Omental fat pad (tissue), 4 donors: ENCODE data around the gene PUSL1. TPM values are rescaled to one million over a fixed set of nuclear protein-coding genes. Genes with fewer than 3 reads are reported as not detected.

Source experiments
- ATAC-seq: fragments of 150-250 bp; one replicate; pipeline ENCODE4 v1.9.1; 2016; ENCODE audit warnings: mild to moderate bottlenecking, moderate library complexity; ENCODE audit not compliant: low FRiP score
- DNase-seq: peaks from one replicate; pipeline ENCODE4 v3.0.0-alpha.2; 2019; ENCODE audit warnings: low spot score
- CTCF ChIP-seq, 3 donors: fragments of 450-650 bp; IDR thresholded peaks; one replicate each; pipeline ENCODE4 v1.5.1; 2016 to 2017; ENCODE audit warnings: antibody characterized with exemption in 3 of 3, mild to moderate bottlenecking in 3 of 3, moderate library complexity in 2 of 3
- total RNA-seq, 4 donors: library from RNA; depleted of rRNA; stranded (reverse); fragments of >200 nt; gene quantifications; one replicate each; pipeline ENCODE4 v1.1.0, GENCODE V29; 2016

The PUSL1 gene
- total RNA-seq, 4 donors from 2014 or later = 15.7 to 26.0 (median 17.5) TPM

DNA sequence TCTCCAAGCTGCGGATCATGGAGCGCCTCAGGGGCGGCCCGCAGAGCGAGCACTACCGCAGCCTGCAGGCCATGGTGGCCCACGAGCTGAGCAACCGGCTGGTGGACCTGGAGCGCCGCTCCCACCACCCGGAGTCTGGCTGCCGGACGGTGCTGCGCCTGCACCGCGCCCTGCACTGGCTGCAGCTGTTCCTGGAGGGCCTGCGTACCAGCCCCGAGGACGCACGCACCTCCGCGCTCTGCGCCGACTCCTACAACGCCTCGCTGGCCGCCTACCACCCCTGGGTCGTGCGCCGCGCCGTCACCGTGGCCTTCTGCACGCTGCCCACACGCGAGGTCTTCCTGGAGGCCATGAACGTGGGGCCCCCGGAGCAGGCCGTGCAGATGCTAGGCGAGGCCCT, 18.9 kb downstream of the PUSL1 start:
- TF ChIP-seq CTCF (IDR thresholded peaks at IDR 0.05) = no peak
- no peak for ATAC-seq
- DNase-seq = no peak

- ATAC-seq = no peak
- no peak for DNase-seq
- no peak for TF ChIP-seq CTCF (IDR thresholded peaks at IDR 0.05)
These were observed 19.9 kb downstream of the PUSL1 start for GRCh38 chr1:1328254-1328653.

DNA sequence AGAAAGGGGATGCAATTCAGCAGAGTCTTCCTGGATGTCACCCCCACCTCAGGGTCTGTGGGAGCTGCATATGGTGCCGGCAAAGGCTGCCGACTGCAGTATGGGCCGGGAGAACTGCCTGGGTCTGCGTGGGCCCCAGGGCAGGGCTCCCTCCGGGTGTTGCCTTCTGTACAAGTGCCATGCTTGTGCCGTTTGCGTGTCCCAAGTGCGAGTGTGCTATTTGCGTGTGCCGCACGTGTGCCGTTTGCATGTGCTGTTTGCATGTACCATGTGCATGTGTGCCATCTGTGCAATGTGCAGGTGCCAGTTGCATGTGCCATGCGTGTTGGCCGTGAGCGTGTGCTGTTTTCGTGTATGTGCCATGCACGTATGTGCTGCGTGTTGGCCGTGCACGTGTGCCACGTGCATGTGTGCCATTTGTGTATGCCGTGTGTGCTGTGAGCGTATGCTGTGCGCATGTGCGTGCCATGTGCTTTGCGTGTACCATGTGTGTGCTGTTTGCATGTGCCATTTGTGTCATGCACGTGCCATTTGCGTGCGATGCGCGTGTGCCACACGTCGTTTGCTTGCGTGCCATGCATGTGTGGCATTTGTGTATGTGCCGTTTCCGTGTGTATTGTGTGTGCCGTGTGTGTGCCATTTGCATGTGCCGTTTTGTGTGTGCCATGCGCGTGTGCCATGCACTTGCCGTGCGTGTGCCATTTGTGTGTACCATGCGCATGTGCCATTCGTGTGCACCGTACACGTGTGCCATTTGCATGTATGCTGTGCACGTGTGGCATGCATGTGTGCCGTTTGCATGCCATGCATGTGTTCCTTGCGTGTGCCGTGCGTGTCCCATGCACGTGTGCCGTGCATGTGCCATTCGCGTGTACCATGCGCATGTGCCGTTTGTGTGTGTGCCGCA, 21.2 kb downstream of the PUSL1 start:
- DNase-seq = no peak
- TF ChIP-seq CTCF (IDR thresholded peaks at IDR 0.05) = no peak
- ATAC-seq = no peak

DNA sequence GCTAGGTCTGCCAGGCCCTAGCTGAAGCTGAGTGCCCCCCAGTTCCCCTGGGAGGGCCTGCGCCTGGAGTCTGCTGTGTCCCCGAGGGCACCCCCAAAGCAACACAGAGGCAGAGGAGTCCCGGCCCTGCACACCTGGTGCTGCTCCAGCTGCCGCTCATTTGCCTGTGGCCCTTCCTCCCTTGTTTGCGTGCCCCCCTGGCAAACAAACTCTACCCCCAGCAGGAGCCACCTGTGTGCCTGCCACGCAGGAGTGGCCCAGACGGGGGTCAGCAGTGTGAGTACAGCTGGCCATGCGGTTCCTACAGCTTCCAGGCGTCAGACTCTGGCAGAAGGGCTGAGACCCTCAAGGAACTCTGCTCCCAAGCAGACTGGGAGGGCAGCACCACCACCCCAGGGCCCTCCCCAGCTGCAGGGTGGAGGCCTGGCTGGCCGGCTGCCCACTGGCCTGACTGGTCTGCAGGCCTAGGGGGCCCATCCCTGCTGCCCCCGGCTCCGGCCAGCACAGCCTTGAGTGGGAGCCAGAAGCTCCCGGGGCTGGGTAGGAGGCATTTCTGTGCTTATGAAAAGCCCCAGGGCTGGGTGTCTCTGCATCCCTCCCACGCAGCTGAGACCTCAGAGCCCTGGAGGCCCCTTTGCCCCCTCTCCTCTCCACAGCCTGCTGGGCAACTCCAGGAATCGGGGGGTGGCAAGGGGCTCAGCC, 22.1 kb downstream of the PUSL1 start:
- no peak for DNase-seq
- TF ChIP-seq CTCF (IDR thresholded peaks at IDR 0.05) = no peak
- ATAC-seq = no peak

DNA sequence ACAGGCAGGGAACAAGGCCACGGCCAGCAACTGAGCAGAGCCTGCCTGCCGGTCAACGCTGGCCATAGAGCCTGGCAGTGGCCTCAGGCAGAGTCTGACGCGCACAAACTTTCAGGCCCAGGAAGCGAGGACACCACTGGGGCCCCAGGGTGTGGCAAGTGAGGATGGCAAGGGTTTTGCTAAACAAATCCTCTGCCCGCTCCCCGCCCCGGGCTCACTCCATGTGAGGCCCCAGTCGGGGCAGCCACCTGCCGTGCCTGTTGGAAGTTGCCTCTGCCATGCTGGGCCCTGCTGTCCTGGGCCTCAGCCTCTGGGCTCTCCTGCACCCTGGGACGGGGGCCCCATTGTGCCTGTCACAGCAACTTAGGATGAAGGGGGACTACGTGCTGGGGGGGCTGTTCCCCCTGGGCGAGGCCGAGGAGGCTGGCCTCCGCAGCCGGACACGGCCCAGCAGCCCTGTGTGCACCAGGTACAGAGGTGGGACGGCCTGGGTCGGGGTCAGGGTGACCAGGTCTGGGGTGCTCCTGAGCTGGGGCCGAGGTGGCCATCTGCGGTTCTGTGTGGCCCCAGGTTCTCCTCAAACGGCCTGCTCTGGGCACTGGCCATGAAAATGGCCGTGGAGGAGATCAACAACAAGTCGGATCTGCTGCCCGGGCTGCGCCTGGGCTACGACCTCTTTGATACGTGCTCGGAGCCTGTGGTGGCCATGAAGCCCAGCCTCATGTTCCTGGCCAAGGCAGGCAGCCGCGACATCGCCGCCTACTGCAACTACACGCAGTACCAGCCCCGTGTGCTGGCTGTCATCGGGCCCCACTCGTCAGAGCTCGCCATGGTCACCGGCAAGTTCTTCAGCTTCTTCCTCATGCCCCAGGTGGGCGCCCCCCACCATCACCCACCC, 22.9 kb downstream of the PUSL1 start, which contains the start of gene TAS1R3:
Gene TAS1R3 (plus strand): TSS at position 213 of the 898 bp plus-strand sequence. CDS start 66 bp downstream, at position 279.
- TF ChIP-seq CTCF (IDR thresholded peaks at IDR 0.05) = no peak
- ATAC-seq (no peak), DNase-seq (no peak)

DNA sequence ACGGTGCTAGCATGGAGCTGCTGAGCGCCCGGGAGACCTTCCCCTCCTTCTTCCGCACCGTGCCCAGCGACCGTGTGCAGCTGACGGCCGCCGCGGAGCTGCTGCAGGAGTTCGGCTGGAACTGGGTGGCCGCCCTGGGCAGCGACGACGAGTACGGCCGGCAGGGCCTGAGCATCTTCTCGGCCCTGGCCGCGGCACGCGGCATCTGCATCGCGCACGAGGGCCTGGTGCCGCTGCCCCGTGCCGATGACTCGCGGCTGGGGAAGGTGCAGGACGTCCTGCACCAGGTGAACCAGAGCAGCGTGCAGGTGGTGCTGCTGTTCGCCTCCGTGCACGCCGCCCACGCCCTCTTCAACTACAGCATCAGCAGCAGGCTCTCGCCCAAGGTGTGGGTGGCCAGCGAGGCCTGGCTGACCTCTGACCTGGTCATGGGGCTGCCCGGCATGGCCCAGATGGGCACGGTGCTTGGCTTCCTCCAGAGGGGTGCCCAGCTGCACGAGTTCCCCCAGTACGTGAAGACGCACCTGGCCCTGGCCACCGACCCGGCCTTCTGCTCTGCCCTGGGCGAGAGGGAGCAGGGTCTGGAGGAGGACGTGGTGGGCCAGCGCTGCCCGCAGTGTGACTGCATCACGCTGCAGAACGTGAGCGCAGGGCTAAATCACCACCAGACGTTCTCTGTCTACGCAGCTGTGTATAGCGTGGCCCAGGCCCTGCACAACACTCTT, 23.8 kb downstream of the PUSL1 start:
- ATAC-seq = no peak
- no peak for TF ChIP-seq CTCF (IDR thresholded peaks at IDR 0.05)

More for the DNA sequence above, 23.8 kb downstream of the PUSL1 start:
- no peak for DNase-seq
